Glomerular visceral epithelial cell (primary cell): Measurements from ENCODE around the gene TTC9B.

Source experiments
- DNase-seq: peaks from one replicate; pipeline ENCODE4 v3.0.0-alpha.2; 2016; ENCODE audit errors: extremely low spot score

TTC9B gene

DNA sequence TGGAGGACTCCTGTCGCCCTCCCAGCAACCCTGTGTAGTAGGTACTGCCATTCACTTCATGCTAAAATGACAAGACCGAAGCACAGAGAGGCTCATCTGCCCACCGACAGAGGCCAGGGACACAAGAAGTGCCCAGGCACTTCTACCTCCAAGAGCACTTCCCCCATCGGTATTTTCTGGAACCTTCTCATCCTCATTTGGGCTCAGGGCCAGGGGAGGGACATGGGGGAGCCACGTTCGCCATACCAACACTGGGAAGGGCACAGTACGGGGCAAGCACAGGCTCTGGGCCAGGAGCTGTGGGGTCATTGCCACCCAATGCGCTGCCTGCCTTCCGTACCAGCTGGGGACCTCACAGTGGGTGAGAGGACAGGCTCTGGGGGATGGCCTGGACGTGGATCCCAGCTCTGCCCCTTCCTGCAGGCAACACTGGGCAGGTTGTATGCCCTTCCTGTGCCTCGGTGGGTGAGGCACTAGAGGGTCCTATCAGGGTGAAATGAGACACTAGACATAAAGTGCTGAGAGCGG lies 29.6 kb upstream of the TTC9B start:
- no peak for DNase-seq

DNA sequence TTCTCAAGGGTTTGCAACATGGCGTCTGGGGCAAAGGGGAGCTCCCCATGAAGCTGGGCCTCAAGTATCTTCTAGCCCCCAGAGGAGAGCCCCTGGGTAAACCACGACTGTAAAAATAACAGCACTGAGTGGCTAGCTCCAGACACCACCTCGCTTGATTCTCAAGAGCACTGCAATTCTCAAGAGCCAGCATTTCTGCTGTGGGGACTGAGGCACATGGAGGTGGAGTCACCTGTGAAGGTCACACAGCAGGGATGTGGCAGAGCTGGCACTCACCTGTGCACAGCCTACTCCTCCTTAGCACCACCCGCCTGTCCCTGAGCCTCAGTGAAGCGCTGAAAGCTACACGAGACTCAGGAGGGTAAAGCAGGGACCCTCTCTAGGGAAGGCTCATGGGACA lies 29.0 kb upstream of the TTC9B start:
- DNase-seq = no peak

DNA sequence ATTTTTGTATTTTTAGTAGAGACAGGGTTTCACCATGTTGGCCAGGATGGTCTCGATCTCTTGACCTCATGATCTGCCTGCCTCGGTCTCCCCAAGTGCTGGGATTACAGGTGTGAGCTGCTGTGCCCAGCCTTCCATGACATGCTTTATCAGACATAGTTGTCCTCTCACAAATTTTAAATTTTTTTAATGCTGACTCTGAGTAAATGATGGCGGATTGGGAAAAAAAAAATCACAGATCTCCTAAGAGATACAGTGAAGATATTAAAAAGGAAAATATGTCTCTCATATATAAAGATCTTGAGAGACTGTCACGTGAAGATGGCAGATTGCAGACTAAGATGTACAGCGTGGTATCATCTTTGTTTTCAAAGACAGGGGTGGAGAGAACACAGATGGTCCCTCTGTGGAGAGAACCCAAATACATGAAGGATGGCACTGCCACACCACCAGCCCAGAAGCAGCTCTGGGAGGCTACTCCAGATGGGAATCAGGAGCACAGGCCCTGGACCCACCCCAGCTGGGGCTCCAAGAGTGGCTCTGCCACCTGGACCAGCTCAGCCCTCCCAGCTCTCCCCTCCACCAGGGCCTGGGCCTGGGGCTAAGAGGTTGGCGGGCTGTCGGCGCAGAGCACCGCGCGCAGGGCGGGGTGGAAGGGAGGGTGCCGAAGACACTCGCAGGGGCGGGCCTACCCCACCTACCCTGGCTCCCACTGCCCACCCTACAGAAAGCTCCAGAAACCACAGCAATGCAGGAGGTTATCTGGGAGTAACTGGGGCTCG lies 28.3 kb upstream of the TTC9B start:
- no peak for DNase-seq

DNA sequence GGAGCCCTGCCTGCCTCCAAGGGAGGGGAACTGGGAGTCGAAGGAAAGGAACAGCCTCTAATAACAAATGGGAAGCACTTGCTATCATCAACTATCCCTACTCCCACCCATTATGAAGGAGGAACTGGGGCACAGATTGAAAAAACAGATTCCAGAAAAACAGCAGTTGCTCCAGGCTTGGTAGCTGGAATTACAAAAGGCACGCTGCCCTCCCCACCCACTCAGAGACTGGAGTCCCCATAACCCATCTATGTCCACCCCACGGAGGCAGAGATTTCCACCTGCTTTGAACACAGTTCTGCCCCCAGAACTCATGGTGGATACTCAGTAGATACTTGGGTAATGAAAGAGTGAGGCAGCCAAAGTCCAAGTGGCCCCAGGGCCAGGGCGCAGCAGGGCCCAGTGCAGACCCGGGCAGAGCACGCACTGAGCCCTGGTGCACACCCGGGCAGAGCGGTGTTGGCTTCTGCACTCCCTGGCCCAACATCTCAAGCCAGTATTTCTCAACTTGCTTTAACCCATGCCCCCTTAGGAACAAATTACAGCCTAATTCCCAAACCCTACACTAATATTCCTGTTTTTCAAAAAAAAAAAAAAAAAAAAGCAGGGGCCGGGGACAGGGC lies 27.4 kb upstream of the TTC9B start:
- DNase-seq = no peak

DNA sequence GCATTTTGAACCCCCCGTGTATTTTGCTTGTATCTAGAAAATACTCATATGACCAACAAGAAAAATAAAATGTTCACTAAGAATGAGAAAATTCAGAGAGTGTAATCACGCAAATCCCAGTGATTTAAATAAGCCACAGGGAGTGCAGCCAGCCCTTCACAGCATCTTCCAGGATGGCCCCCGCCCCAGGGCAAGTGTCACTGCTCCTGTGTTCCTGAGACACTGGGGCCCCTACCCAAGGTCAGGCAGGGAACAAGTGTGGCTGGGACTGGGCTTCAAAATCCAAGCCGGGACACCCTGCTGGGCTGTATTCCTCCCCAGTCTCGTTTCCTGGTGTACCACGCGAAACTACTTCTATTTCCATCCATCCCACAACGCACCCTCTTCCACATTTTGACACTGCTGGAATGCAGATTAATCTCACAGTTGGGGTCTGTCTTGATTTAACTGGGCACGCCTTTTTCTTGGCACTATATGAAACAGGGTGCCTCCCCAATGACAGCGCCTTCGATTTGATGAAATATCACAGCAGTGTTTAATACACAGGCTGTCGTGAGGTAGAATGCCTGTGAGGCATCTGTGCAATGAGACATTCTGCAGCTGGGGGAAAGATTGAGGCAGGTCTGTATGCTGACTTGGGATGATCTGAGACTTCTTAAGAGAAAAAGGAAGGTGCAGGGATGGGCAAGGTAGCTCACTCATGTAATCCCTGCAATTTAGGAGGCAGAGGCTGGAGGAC lies 26.6 kb upstream of the TTC9B start:
- DNase-seq = no peak

DNA sequence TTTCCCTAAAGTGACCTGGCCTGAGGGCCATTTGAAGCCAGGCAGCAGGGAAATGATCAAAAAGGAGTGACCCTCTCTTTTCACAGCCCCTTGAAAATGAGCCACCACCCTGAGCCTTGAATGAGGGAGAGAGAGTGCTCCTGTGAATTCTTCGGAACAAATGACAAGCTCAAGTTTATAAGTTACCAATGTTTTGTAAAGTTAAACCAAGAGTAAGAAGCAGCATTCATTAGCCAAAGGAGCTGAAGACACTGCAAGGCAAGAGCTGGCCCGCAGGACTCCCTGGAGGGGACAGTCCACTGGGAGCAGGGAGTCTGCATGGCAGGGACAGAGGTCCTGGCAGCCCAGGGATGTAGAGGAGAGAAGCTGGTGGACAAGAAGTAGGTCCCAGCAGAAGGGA lies 25.0 kb upstream of the TTC9B start:
- DNase-seq = no peak

DNA sequence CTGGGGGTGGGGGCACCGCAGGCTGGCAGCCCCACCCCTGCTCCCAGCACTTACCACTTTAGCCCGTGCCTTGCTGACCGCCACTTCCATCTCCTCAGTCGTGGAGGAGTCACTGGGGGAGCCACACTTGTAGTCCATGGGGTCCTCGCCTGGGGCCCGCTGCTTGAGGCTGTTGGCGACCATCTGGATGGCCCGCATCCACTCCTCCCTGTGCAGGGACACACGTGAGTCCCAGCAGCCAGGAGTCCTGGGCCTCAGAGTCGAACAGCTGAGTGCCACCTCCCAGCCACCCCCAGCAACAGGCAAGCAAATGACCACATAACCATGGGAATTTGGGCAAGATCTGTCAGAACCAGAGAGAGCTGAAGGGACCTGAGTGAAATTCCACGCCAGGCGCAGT lies 24.3 kb upstream of the TTC9B start:
- no peak for DNase-seq

DNA sequence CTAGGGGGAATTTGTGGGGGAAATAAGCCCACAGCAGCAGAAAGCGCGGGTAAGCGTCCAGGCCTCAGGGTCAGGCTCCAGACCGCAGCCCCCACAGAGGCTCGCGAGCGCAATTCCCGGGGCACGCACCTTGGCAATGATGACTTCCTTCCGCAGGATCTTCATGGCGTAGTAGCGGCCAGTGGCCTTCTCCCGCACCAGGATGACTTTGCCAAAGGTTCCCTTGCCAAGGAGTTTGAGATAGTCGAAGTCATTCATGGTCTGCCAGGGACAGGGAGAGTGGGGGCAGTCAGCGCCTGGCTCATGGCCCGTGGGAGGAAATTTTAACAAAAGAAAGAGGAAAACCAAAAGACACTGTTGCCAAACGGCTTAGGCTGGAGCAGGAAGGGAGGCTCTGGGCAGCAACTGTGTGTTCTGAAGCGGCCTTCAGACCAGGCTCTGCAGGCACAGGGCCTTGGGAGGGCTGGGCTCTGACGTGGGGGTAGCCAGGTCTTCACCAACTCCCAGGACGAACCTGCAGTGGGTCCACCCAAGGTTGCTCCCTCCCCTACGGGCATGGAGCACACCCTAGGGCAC lies 23.7 kb upstream of the TTC9B start:
- DNase-seq = no peak

DNA sequence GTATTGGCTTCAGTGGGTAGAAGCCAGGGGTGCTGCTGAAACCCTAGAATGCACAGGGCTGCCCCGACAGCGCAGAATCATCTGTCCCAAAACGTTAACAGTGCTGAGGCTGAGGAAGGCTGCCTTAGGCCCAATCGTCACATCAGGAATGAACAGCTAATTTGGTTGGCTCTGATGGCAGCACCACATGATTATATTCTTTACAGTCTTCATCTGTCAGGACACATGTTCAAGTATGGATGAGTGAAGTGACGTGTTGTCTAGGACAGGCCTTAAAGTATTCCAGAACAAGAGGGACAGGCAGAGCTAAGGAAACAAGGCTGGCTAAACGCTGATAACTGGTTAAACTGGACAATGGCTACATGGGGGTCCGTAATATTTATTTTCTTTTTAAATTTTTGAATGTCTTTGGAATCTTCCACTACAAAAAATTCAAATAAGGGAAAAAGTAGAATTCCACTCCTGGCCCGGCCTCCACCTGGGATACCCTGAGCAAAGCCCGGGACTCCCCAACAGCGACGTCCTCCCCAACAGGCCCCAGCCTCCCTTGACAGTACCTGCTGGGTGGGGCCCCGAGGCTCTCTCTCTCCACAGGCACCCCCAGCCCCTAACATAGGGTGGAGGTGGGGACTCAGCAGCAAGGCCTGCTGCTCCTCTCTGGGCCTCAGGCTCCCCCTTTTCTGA lies 23.1 kb upstream of the TTC9B start:
- DNase-seq = no peak

DNA sequence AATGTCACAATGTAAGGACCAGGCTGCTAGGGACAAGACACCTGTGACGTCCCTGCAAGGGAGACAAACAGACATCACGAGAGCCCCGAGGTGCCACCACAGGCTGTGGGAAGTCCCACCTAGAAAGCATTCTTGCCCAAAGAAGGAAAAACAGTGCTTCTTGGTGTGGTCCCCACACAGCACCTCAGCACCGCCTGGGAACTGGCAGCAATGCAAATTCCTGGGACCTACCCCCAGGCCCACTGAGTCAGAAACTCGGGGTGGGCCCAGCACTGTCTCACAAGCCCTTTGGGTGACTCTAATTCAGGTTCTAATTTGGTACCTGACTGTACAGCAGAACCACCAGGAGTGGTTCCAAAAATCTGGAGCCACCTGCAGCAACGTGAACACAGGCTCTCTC lies 22.1 kb upstream of the TTC9B start:
- DNase-seq = no peak

DNA sequence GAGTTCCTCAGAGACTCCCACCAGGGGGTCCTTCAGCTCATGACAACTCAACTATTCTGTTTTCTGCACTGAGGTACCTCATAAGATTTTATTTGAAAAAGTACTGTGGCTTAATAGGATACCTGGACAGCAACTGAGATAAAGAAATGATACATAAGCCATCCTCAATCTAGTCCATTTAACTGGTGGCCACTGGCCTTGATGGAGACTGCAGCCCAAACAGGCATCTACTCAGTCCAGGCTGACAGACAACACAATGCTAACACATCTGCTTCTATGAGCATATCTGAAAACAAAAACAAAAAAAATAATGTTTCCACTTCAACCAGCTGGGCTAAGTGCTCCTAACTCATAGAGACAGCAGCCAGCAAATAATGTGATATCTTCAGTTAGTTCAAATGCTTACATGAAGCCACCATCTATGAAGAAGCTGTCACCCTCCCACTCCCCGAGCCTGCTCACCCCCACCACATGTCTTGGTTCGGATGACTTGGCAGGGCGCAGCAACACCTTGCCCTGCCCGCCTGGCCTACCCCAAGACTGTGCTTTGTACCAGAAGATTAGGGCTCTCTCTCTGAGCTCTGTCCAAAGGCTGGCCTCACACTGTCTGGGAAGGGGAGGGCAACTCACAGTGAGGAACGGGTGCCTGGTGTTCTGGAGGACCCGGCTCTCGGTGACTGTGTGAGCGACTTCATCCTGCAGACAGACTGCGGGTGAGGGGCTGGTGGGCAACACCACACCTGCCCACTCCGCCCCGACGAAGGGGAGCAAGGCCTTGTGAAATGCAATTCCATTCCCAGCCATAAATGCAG lies 21.4 kb upstream of the TTC9B start:
- no peak for DNase-seq

DNA sequence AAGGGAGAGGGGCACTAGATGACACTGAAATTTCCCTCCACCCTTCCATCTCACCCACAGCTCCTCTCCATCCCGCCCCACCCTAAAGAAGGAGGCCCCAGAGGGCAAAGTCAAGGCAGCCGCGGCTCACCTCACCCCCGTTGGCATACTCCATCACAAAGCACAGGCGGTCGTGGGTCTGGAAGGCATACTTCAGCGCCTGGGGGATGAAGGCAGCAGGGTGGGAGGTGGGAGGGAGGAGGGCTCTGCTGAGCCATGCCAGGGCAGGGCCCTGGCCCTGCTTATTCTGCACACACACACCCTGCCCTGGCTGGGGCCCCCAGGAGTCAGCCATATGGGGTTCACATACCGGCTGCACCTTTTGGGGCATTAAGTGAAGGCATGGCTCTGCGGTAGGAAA lies 20.6 kb upstream of the TTC9B start:
- no peak for DNase-seq

DNA sequence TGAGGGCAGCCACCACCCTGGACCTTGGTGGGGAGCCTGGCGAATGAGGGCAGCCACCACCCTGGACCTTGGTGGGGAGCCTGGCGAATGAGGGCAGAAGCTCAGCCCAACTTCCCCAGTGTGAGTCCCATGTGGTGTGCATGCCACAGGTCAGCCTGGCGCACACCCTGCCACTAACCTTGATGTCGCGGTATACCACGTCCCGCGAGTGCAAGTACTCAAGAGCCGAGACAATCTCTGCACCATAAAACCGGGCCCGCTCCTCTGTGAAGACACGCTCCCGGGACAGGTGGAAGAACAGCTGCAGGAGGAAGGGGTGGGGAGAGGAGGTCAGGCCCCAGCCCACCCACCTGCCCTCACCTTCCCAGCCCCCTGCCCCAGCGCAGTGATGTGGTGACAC lies 19.6 kb upstream of the TTC9B start:
- DNase-seq = no peak

DNA sequence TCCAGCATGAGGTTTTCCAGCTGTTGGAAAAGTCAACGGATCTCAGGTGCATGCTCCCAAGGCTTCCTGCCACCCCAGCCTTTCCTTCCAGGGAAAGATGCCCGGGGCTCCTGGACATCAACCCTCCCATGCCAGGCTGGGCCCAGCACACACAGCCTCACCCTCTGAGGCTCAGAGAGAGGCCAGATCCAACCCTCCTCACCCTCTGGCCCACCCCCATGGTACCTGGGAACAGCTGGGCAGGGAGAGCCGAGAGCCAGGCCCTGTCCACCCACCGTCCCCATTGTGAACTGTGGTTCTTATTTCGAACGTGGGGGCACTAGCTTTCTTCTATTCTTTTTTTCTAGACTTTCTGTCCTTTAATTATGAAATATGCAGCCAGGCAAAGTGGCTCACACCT lies 18.2 kb upstream of the TTC9B start:
- DNase-seq = no peak

DNA sequence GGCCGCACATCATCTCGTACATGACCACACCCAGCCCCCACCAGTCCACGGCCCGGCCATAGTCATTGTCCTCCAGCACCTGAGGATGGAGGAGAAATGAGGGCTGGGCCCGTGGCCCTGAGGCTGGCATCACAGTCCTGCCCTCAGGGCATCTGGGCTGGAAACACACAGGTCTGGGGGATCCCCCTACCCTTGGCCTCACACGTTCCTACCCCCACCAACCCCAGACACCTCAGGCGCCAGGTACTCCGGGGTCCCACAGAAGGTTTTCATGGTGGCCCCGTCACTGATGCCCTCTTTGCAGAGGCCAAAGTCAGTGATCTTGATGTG lies 17.8 kb upstream of the TTC9B start:
- no peak for DNase-seq

DNA sequence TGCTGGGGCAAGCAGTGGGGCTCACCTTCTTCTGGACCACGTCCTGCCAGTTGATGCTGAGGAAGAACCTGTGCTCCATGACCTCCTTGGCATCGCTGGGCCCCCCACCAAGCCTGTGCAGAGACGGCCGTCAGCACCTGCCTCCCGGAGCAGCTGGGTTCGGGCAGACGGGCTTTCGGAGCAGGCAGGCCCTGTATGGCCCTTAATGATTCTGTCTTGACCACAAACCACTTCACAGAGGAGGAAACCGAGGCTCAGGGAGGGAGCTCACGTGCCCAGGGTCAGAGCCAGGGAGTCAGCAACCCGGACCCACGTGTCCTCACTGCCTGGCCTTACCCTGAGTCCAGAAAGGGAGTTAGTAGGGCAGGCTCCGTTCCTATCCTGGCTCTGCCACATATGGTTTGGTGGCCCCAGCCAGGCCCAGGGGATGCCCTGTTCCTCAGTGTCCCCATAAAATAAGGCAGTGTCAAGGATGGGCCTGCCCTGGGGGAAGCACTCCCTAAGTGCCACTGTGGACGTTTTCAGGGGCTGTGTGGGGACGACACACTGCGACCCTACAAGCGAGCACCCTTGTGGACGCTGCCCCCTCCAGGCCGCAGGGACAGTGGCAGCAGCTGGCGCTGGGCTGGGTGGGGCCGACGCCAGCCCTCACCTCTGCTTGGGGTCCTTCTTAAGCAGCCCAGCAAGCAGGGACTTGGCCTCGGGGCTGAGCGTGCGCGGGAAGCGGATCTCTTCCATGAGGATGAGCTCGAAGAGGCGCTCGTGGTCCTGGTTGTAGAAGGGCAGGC lies 17.2 kb upstream of the TTC9B start:
- DNase-seq = no peak

DNA sequence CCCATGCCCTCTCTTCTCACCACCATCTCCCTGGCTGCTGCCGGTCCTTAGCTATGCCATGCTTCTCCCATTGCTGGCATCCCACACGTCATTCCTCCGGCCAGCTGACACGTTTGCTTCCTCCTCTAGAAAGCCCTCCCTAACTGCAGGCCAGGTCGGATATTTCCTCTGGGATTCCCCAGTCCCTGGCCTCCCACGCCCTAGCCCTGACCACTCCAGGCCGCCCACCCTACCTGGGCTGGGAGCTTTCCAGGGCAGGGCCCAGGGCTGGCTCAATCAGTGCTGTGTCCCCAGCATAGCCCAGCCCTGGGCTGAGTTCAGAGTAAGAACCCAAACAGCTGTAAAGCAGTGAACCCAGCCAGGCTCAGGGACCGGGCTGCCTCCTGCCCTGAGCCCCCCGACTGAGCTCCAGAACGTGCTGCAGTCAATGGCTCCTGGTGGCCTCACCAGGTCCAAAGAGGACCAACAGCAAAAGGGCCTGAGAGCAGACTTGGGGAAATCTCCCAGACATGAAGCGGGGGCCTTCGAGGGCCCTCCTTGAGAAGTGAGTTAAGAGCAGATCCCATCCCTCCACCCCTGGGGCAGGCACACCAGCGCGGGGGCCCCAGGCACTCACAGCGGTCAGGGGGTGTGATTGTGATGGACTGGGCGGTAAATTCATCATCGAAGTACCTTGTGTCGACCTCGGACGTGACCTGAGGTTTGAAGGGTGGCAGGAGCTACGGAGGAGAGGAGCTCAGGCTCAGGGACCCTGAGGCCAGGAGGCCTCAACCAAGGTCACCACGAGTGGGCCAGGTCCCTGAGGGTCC lies 16.4 kb upstream of the TTC9B start:
- DNase-seq = no peak

DNA sequence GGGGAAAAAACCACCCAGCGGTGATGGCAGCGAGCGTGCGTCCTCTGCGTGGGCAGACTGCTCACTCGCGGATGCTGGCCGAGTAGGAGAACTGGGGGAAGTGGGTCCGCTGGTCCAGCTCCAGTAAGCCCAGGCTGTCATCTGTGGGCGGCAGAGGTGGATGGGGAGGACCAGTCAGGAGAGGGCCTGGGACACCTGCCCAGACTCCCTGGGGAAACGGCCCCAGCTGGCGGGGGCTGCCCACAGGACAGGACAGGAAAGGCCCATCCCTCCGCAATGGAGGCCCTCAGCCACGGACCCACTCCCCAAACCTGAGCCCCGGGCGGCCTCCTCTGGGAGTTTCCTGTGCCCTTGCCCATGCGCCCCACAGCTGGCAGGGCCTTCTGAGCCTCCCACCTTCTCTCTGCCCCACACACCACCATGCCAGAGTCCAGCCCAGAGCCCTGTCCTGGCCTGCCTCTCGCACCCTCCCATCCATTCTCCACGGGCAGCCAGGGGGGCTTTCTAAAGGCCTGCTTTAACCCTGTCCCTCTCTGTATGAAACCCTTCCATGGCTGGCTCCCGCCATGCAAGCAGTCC lies 15.7 kb upstream of the TTC9B start:
- no peak for DNase-seq
